ENCODE measurements around the gene ALOX15. TPM values are rescaled to one million over a fixed set of nuclear protein-coding genes. Genes with fewer than 3 reads are reported as not detected.
A peak's percentile ranks its signal among the peaks of the same experiment; 100 is the strongest.

The ALOX15 gene
- total and polyA plus RNA-seq, 10 of the 15 experiments (the other 5 are each of a cell fraction or from before 2014, with no cell fraction given), result 0.05 to 1.0 (median 0.24) TPM

- Histone ChIP-seq H3K4me2 (ENCODE audit: control insufficient read depth, insufficient read depth) (peak overlapping the region; percentile 19), H3K27me3 (replicated peaks in 1 of 2; ENCODE audit: control insufficient read depth in 2 of 2, insufficient read depth in 2 of 2, low read length in 1 of 2) (peaks cover 0 to 2% of the 10 kb centered on the region in 2 experiments; a peak in 2 of 4 replicates), H3K9ac (ENCODE audit: control insufficient read depth, insufficient read depth, low read length) (no peak overlapping the region), H2AFZ (ENCODE audit: control insufficient read depth, low read depth, low read length) (no peak overlapping the region), H3K9me3 (replicated peaks; ENCODE audit: control insufficient read depth, insufficient read depth, low read length) (no peaks in the 10 kb centered on the region), H3K79me2 (ENCODE audit: control insufficient read depth, insufficient read depth, low read length) (no peaks in the 10 kb centered on the region), H3K27ac (ENCODE audit: control insufficient read depth, insufficient read depth) (no peak overlapping the region), H3K36me3 (ENCODE audit: control insufficient read depth in 2 of 2, insufficient read depth in 2 of 2, low read length in 1 of 2) (no peaks in the 10 kb centered on the region), H4K20me1 (ENCODE audit: control insufficient read depth, insufficient read depth) (no peaks in the 10 kb centered on the region), H3K4me1 (ENCODE audit: control insufficient read depth, insufficient read depth, low read length) (peaks cover 22% of the 10 kb centered on the region), H3K4me3 (no peak overlapping the region)
- DNase-seq (ENCODE audit: low read depth, low spot score) (peak; percentile 64), FAIRE-seq (peak; percentile 97), ATAC-seq (peak; percentile 88)
- SMC1A ChIA-PET (ENCODE audit: uncharacterized antibody, unreplicated experiment), result interaction anchor here (1.2 to 1.3 kb wide), 2 partner anchors 9 to 266 kb away, joined by 4 to 5 read pairs; partner anchors contain the start of gene CHRNE
- intact Hi-C loops (cut with micrococcal nuclease; ENCODE audit: unreplicated experiment), result no loop called here
- under 1% methylated on average over 10 of the region's 10 CpGs for WGBS (ENCODE audit: insufficient coverage, insufficient replicate concordance, low lambda C conversion rate, missing lambda C conversion rate)
- no TSS peak for BruUV-seq (replicated peaks)
- CTCF ChIA-PET, result interaction anchor here (0.7 to 2.5 kb wide), 4 partner anchors 9 to 112 kb away, joined by 3 to 15 read pairs (median 7); no protein-coding TSS in a partner anchor
- in situ Hi-C loops (cut with MboI), result no loop called here
- RAD21 ChIA-PET (ENCODE audit: unreplicated experiment), result interaction anchor here (0.9 to 1.4 kb wide), 2 partner anchors 12 to 69 kb away, joined by 4 read pairs; no protein-coding TSS in a partner anchor
- POLR2A ChIA-PET, result no interaction called here
- peak; percentile 40; the same call in 1 of the 2 replicates for TF ChIP-seq NFIC (IDR thresholded peaks at IDR 0.05; ENCODE audit: low read depth, low read length)
- TF ChIP-seq POLR2A (IDR thresholded peaks at IDR 0.05; ENCODE audit: low read depth, low read length), result no peak
- no peak for TF ChIP-seq ZBTB33 (IDR thresholded peaks at IDR 0.05)
- TF ChIP-seq WRNIP1 (IDR thresholded peaks at IDR 0.05; ENCODE audit: borderline replicate concordance, low read depth, low read length), result no peak
- TF ChIP-seq CREM (IDR thresholded peaks at IDR 0.05; ENCODE audit: low read depth), result no peak
- TF ChIP-seq POU2F2 (IDR thresholded peaks at IDR 0.05; ENCODE audit: borderline replicate concordance, low read depth, low read length), result no peak
- no peak for TF ChIP-seq SKIL (IDR thresholded peaks at IDR 0.05; ENCODE audit: low read depth, poor library complexity, severe bottlenecking)
- no peak for TF ChIP-seq IRF3 (IDR thresholded peaks at IDR 0.05)
- TF ChIP-seq NR2C1 (IDR thresholded peaks at IDR 0.05), result no peak
- TF ChIP-seq RB1 (IDR thresholded peaks at IDR 0.05; ENCODE audit: borderline replicate concordance), result no peak
- TF ChIP-seq MAX (IDR thresholded peaks at IDR 0.05; ENCODE audit: low read depth, low read length), result no peak
- peak; percentile 39; the same call in 1 of the 2 replicates for TF ChIP-seq RELB (IDR thresholded peaks at IDR 0.05; ENCODE audit: low read depth)
- peak; percentile 79 for TF ChIP-seq RUNX3 (IDR thresholded peaks at IDR 0.05; ENCODE audit: low read length)
- peak; percentile 75 to 88 for TF ChIP-seq IKZF2 (IDR thresholded peaks at IDR 0.05)
- peak; percentile 75 for TF ChIP-seq IKZF1 (conservative IDR thresholded peaks at IDR 0.05)
- TF ChIP-seq ZNF384 (IDR thresholded peaks at IDR 0.05; ENCODE audit: borderline replicate concordance, low read depth, low read length), result no peak
- 0 out of 2 replicates have a peak, but pooled peaks have one; percentile 26 for TF ChIP-seq CBFB (IDR thresholded peaks at IDR 0.05; ENCODE audit: low read depth)
- TF ChIP-seq JUNB (IDR thresholded peaks at IDR 0.05), result peak; percentile 39; the same call in 1 of the 2 replicates
Measured at GRCh38 chr17:4635823-4636375, 5.6 kb downstream of the ALOX15 start.
